ENCODE results near the gene GBF1. TPM values are rescaled to one million over a fixed set of nuclear protein-coding genes. Genes with fewer than 3 reads are reported as not detected.

Gene GBF1
- polyA plus RNA-seq, 3 donors = 4.2 to 17.4 (median 11.9) TPM

DNA sequence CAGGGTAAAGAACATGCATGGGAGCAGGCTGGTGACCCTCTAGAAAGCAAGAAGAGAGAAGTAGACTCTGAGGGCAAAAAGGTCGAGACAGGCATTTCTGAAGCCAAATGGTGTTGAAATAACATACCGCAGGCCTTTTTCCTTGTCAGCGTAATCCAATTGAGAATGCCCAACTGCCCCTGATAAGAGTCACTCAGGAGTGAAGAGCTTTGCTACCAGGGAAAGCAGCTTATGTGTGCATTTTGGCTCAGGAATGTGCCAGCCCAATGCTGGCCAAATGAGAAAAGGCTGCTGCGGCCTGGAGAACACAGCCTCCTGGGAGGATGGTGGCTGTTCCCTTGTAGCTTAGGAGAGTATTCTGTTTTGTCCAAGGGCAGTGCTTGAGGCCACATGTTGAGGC lies 88.8 kb downstream of the GBF1 start:
- peaks cover 49% of the 10 kb centered on the region for H4K20me1 ChIP-seq (ENCODE audit: insufficient read depth, low read length)
- H3K4me1 ChIP-seq (ENCODE audit: control insufficient read depth in 1 of 2, insufficient read depth in 2 of 2, low read length in 2 of 2) = no peaks in the 10 kb centered on the region
- WGBS (ENCODE audit: insufficient coverage) = 94% methylated on average over 4 of the region's 4 CpGs
- TF ChIP-seq, protein P1, sequence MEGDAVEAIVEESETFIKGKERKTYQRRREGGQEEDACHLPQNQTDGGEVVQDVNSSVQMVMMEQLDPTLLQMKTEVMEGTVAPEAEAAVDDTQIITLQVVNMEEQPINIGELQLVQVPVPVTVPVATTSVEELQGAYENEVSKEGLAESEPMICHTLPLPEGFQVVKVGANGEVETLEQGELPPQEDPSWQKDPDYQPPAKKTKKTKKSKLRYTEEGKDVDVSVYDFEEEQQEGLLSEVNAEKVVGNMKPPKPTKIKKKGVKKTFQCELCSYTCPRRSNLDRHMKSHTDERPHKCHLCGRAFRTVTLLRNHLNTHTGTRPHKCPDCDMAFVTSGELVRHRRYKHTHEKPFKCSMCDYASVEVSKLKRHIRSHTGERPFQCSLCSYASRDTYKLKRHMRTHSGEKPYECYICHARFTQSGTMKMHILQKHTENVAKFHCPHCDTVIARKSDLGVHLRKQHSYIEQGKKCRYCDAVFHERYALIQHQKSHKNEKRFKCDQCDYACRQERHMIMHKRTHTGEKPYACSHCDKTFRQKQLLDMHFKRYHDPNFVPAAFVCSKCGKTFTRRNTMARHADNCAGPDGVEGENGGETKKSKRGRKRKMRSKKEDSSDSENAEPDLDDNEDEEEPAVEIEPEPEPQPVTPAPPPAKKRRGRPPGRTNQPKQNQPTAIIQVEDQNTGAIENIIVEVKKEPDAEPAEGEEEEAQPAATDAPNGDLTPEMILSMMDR (IDR thresholded peaks at IDR 0.05) = no peak
- intact Hi-C loops (cut with micrococcal nuclease) = no loop called here
- H2AFZ ChIP-seq (ENCODE audit: insufficient read depth, low read depth, low read length, poor library complexity, severe bottlenecking) = no peak overlapping the region
- no peak overlapping the region for H3K27ac ChIP-seq (ENCODE audit: low read depth in 1 of 2, low read length in 2 of 2)
- no peak for DNase-seq
- no peaks in the 10 kb centered on the region for H3K9me3 ChIP-seq (replicated peaks in 1 of 2; ENCODE audit: control insufficient read depth in 1 of 2, insufficient read depth in 1 of 2, low read length in 2 of 2)
- no peaks in the 10 kb centered on the region for H3K4me1 Mint-ChIP-seq
- H3K36me3 ChIP-seq (replicated peaks in 1 of 2; ENCODE audit: control insufficient read depth in 1 of 2, insufficient read depth in 2 of 2, low read length in 2 of 2) = peaks cover 24 to 42% of the 10 kb centered on the region in 2 donors
- peaks cover 40 to 51% of the 10 kb centered on the region in 2 donors for H3K36me3 Mint-ChIP-seq
- H3K27ac Mint-ChIP-seq = peak overlapping the region in 2 of 7 donors; percentile 32 to 41
- peaks cover 18% of the 10 kb centered on the region for H3K79me2 ChIP-seq (ENCODE audit: insufficient read depth, low read length)
- H3K9ac ChIP-seq (ENCODE audit: insufficient read depth, low read length, poor library complexity, severe bottlenecking) = no peak overlapping the region
- no peak overlapping the region for H3K4me2 ChIP-seq (replicated peaks; ENCODE audit: extremely low read depth, low read length, poor library complexity, severe bottlenecking)
- H3K27me3 ChIP-seq (ENCODE audit: control insufficient read depth in 2 of 2, insufficient read depth in 2 of 2, low read length in 2 of 2) = no peaks in the 10 kb centered on the region
- H3K27me3 Mint-ChIP-seq (ENCODE audit: low read depth in 3 of 3) = peaks cover 0 to 1% (median 0%) of the 10 kb centered on the region in 3 donors
- H3K4me3 Mint-ChIP-seq = no peak overlapping the region
- H3K4me3 ChIP-seq (replicated peaks in 1 of 3; ENCODE audit: low read depth in 2 of 3, low read length in 3 of 3) = no peak overlapping the region
- no peaks in the 10 kb centered on the region for H3K9me3 Mint-ChIP-seq

DNA sequence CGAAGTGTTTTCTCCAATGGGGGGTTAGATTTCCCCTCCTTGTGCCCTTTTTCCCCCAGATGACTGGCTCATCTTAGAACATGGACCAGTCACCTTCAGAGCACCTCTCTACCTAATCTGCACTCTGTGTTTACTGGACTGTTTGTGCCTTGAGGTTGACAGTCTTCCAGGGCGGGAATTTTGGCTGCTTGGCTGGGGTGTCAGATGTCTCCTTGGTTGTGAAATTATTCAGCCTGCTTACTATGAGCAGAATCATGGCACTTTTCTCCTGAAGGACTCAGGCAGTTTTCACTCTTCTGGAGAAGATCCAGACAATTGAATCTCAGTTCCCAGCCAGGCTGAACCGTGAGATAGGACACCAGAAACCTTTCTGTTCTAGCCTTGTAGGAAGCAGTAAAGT lies 89.9 kb downstream of the GBF1 start:
- Mint-ChIP-seq H3K27me3 (ENCODE audit: low read depth in 3 of 3) (peaks cover 0 to 1% (median 0%) of the 10 kb centered on the region in 3 donors), H3K4me1 (no peaks in the 10 kb centered on the region), H3K4me3 (no peak overlapping the region), H3K36me3 (peaks cover 38 to 51% of the 10 kb centered on the region in 2 donors), H3K27ac (peak overlapping the region in 2 of 7 donors; percentile 38 to 46), H3K9me3 (no peaks in the 10 kb centered on the region)
- Histone ChIP-seq H3K4me2 (replicated peaks; ENCODE audit: extremely low read depth, low read length, poor library complexity, severe bottlenecking) (no peak overlapping the region), H3K4me3 (replicated peaks in 1 of 3; ENCODE audit: low read depth in 2 of 3, low read length in 3 of 3) (no peak overlapping the region), H3K79me2 (ENCODE audit: insufficient read depth, low read length) (peaks cover 11% of the 10 kb centered on the region), H3K27me3 (ENCODE audit: control insufficient read depth in 2 of 2, insufficient read depth in 2 of 2, low read length in 2 of 2) (no peaks in the 10 kb centered on the region), H3K4me1 (ENCODE audit: control insufficient read depth in 1 of 2, insufficient read depth in 2 of 2, low read length in 2 of 2) (no peaks in the 10 kb centered on the region), H4K20me1 (ENCODE audit: insufficient read depth, low read length) (peaks cover 43% of the 10 kb centered on the region), H3K9me3 (replicated peaks in 1 of 2; ENCODE audit: control insufficient read depth in 1 of 2, insufficient read depth in 1 of 2, low read length in 2 of 2) (no peaks in the 10 kb centered on the region), H3K36me3 (replicated peaks in 1 of 2; ENCODE audit: control insufficient read depth in 1 of 2, insufficient read depth in 2 of 2, low read length in 2 of 2) (peaks cover 24 to 42% of the 10 kb centered on the region in 2 donors), H3K9ac (ENCODE audit: insufficient read depth, low read length, poor library complexity, severe bottlenecking) (no peak overlapping the region), H2AFZ (ENCODE audit: insufficient read depth, low read depth, low read length, poor library complexity, severe bottlenecking) (no peak overlapping the region), H3K27ac (ENCODE audit: low read depth in 1 of 2, low read length in 2 of 2) (no peak overlapping the region)
- 100% methylated on average over 1 of the region's 3 CpGs for WGBS (ENCODE audit: insufficient coverage)
- intact Hi-C loops (cut with micrococcal nuclease) = no loop called here
- DNase-seq = no peak
- TF ChIP-seq, protein P1 (IDR thresholded peaks at IDR 0.05) = no peak

All from CD14-positive monocyte (primary cell).